GM18511 (cell line): ENCODE data around the gene ARHGAP19.
"Not testable (repeated sequence)": the region's sequence is repeated elsewhere in the genome, so short reads cannot be mapped to it uniquely, and the experiment has no call there.

Experiments used
- ATAC-seq: cut with Tn5 transposase; IDR thresholded peaks from one replicate; pipeline ENCODE4 v1.9.1; 2021; ENCODE audit warnings: mild to moderate bottlenecking, moderate library complexity; ENCODE audit not compliant: unreplicated experiment

The ARHGAP19 gene

DNA sequence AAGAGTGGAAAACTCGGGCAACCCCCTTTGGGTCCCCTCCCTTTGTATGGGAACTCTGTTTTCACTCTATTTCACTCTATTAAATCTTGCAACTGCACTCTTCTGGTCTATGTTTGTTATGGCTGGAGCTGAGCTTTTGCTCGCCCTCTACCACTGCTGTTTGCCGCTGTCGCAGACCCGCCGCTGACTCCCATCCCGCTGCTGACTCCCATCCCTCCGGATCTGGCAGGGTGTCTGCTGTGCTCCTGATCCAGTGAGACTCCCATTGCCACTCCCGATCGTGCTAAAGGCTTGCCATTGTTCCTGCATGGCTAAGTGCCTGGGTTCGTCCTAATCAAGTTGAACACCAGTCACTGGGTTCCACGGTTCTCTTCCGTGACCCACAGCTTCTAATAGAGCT lies 2.4 kb downstream of the ARHGAP19 start:
- not testable (repeated sequence) for ATAC-seq

DNA sequence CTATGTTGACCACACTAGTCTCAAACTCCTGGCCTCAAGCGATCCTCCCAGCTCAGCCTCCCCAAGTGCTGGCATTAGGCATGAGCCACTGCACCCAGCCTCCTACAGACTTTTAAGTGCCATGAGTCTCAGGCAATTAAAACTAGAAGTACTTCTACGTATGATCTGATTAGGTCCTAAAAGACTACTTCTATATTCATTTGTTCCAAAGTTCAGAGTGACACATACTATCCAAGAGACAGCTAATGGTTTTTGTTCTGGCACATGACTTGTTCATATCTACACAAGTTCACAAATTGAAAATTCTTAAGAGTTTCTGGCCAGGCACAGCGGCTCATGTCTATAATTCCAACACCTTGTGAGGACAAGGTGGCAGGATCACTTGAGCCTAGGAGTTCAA lies 11.7 kb downstream of the ARHGAP19 start:
- ATAC-seq = no peak

DNA sequence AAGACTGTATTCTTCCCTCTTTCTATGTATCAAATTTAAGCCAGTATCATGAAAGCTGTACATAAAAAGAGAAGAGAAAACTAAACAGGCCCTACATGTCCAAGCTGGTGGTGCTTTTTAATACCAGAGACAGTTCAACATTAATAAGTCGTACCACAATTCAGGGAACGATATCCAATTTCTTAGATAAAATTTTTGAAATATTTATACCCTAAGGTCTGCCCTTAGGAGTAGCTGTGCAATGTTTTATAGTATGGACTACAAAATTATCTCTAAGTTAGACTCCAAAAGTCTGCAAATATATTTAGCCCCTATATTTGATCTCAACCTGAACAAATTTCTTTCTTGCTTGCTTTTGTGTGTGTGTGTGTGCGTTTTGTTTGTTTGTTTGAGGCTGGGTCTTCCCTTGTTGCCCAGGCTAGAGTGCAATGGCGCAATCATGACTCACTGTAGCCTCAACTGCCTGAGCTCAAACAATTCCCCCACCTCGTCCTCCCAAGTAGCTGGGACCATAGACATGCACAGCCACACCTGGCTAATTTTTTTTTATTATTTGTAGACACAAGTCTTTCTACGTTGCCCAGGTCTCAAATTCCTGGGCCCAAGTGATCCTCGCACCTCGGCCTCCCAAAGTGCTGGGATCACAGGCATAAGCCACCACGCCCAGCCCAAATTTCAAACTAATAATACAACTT lies 13.2 kb downstream of the ARHGAP19 start:
- no peak for ATAC-seq

DNA sequence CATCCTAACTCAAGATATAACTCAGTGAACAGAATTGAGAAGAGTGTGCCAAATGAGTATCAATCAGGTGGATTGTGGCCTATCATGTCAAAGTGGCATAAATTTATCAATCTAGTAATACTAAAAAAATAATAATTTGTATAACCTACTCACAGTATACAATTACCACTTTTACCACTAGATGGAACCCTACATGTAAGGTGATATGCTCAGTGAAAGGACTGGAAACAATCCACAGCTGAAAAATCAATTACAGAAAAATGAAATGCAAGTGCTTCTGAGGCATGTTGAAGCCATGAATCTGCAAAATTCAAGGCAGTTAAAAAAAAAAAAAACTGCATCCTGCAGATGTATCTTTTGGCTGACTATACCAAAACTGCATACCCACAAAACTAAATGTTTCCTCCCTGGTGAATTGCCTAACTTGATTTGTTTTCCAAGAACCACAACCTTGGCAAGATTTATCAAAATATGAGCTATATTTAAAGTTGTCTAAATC lies 13.9 kb downstream of the ARHGAP19 start:
- ATAC-seq = no peak

DNA sequence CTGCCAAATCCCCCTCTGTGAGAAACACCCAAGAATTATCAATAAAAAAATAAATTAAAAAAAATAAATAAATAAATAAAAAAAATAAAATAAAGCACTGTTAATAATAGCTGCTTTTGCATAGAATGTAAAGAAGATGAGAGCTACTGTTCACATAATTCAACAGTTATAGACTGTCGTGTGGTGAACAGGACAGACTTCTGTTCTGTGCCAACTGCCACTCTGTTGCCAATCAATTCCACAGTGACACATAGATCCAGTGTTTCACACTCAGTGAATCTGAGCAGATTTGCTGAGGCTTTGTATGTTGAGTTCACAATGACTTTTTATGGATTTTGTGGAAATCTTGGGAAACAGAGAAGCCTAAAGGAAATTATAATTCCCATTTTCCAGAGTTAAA lies 14.9 kb downstream of the ARHGAP19 start:
- ATAC-seq = no peak

DNA sequence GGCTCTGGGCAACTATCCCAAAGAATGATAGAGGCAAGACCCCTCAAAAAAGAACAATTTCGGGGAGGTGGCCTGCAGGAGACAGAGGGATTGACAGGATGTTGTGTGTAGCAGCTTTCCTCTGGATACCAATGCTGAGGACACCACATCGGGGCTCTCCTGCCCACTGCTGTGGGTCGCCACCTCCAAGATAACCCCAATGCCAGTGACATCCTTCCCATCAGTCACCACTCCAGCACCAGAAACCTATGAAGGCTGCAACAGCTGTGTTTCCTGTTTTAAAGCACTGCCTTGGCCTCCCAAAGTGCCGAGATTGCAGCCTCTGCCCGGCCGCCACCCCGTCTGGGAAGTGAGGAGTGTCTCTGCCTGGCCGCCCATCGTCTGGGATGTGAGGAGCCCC lies 17.6 kb downstream of the ARHGAP19 start:
- no peak for ATAC-seq

DNA sequence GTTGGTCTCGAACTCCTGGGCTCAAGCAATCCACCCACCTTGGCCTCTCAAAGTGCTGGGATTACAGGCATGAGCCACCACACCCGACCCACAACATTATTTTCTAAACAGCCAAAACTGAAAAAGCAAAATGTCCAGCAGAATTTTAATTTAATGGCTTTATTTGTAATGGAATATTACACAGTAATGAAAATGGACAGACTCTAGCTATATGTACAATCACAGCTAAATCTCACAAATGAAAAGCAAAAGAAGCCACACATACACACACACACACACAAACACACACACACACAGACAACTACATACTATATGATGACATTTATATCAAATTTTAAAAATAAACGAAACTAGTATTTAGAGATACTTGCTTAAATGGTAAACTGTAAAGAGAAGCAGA lies 18.7 kb downstream of the ARHGAP19 start:
- no peak for ATAC-seq

DNA sequence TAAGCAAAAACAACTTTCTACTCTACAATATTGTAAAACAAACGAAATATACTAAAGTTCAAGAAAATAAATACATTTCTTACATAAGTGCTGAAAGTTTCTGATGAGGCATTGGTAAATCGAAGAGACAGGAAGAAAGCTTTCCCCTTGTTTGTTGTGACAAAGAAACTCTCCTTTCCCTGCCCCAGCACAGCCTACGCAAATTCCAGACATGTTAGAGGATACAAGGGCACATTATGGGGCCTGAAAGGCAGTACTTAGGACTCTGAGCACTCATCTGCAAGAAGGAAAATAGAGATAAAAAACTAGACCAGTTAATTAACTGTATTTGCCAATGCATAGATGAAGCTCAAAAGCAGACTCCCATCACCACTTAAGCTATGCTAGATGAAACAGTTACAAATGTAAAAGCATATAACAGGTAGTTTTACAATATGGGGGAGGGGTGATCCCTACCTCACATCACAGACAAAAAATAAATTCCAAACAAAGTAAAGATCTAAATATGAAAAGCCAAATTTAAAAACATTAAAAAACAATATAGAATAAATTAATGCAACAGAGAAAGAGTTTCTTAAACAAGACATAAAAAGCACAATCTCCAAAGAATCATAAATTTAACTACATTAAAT lies 21.8 kb downstream of the ARHGAP19 start:
- no peak for ATAC-seq

DNA sequence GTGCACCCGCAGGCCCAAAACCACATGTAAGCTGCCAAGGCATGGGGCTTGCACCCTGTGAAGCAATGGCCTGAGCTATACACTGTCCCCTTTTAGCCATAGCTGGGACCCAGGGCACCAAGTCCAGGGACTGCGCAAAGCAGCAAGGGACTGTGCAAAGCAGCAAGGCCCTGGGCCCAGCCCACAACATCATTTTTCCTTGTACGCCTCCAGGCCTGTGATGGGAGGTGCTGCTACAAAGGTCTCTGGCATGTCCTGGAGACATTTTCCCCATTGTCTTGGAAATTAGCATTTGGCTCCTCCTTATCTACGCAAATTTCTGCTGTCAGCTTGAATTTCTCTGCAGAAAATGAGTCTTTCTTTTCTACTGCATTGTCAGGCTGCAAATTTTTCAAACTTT lies 24.8 kb downstream of the ARHGAP19 start:
- ATAC-seq = no peak

DNA sequence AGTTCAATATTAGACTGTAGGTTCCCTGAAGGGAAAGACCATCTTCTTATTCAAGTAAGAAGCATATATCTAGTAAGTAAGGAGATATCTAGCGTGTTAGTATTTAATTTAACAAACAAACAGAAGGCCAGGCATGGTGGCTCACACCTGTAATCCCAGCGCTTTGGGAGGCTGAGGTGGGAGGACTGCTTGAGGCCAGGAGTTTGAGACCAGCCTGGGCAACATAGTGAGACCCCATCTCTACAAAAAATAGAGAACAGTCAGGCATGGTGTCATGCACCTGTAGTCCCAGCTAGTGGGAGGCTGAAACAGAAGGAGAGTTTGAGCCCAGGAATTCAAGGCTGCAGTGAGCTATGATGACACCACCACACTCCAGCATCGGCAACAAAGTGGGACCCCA lies 27.3 kb downstream of the ARHGAP19 start:
- ATAC-seq = not testable (repeated sequence)

DNA sequence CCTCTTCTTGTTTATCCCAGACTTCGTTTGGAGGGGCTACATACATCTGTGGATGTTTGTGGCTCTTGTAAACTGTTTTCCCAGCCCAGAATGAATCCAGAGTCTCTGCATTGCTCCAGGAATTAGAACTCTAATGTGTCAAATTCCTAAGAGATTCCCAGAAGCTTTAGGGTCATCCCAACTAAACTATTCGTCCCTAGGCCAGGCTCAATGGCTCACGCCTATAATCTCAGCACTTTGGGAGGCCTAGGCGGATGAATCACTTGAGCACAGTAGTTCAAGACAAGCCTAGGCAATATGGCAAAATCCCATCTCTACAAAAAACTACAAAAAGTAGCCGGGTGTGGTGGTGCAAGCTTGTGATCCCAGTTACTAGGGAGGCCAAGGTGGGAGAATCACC lies 28.5 kb downstream of the ARHGAP19 start:
- ATAC-seq = no peak

DNA sequence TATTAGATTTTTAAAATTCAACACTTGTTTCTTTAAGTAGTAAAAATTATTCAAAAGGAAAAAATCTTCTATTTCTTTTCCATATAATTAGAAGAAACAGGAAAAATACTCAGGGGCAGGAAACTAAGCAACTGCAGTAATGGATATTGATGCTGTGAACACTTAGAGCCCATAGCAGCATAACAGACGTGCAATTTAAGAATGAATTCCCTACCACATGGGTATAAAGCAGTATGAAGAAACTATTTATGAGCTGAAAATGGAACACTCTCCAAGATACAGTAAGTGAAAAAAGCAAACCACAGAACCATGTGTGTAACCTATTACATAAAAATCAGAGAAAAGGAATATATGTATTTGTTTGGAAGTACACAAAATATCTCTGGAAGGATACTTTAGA lies 30.8 kb downstream of the ARHGAP19 start:
- no peak for ATAC-seq

DNA sequence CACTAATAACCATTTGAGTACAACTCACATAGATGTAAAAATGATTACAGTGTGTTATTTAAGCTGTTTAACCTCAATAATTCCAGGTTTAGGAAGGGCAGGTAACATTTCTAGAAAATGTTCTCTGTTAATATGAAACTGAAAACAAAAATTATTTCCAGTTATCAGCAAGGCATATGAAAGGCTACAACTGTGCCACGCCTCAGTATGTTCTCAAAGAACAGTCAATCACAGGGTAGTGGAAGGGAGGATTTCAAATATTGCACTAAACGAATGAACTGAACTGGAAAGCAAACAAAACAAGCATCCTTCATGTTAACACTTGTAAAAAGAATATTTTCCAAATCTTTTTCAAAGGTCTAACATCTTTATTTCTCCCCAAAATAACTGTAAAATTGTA lies 31.3 kb downstream of the ARHGAP19 start:
- ATAC-seq = no peak

DNA sequence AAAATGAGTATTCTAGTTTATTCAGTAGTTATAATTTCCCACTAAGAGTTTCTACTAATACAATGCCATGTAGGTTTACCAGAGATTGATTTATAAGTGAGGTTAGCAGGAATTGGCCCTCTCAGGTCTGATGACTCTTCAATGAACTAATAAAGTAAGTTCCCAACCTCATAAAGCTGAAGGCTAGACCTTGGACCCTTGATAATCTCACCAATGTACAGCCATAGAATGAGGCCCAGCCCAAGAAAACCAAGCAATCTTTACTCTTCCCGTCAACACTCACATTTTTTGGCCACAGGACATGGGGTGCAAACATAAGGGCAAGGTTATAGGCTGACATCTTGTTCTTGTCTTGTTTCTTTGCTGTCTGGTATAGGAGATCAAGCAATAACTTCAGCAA lies 33.3 kb downstream of the ARHGAP19 start:
- ATAC-seq = no peak

DNA sequence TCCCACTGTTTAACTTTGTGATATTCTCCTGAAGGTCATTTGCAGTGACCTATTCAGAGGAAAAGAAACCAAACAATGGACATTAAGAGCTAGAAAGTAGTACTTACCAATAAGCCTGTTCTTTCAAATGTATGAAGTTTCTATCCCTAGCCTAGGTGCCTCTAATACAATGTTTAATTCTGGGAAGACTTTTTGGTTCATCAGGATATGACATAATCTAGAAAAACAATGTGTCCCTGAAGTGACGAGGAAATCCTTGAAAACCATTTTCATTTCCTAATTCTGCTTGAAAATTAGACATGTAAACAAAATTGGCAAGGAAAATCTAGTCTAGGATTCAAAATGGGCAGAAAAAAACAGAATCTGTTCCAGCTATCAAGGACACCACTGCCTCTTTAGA lies 36.1 kb downstream of the ARHGAP19 start:
- no peak for ATAC-seq

DNA sequence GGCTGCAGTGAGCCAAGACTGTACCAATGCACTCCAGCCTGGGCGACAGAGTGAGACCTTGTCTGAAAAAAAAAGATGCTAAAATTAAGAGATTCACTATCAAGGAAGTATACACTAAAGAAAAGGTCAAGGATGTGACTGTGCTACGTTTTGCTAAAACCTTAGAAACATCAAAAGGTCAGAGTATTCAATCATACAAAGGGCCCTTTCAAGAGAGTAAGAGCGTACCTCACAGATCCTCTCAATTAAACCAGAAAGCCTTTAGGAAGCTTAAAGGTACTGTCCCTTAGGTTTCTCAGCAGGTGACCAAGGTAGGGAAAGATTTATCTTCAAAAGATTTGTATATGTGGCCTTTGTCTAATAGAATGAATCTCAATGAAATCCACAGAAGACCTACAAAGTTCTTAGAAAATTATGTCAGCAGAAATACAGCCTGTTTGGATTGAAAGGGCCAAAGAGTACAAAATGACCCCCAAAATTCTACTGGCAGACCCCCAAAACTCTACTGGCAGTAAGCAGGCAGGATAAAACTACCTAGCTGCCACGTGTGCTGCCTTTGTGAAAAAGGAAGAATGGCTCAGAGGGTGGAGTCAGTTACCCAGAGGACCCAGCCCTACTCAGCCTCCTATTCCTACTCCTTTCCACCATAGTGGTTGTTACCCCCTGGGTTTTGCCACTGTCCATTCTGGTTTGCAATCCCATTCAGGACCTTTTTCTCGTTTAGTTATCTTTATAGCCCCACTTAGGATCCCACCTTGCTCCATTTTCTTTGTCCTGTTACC lies 36.7 kb downstream of the ARHGAP19 start:
- ATAC-seq = no peak

DNA sequence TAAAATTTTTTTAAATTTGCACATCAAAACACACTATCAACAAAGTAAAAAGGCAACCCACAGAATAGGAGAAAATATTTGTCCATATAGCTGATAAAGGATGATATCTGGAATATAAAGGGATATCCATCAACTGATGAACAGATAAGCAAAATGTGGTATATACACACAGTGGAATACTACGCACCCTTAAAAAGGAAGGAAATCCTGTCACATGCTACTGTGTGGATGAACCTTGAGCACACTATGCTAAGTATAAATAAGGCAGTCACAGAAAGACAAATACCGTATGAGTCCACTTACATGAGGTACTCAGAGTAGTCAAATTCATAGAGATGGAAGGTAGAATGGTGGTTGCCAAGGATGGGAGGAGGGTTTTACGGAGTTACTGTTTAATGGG lies 37.7 kb downstream of the ARHGAP19 start:
- ATAC-seq = no peak

DNA sequence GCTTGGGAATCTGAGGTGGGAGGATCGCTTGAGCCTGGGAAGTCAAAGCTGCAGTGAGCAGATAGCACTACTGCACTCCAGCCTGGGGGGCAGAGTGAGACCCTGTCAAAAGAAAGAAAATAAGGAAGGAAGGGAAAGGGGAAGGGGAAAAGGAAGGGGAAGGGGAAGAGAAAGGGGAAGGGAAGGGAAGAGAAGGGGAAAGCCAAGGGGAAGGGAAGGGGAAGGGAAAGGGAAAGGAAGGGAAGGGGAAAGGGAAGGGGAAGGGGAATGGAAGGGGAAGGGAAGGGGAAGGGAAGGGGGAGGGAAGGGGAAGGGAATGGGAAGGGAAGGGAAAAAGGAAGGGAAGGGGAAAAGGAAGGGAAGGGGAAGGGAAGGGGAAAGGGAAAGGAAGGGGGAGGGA lies 41.5 kb downstream of the ARHGAP19 start:
- no peak for ATAC-seq

DNA sequence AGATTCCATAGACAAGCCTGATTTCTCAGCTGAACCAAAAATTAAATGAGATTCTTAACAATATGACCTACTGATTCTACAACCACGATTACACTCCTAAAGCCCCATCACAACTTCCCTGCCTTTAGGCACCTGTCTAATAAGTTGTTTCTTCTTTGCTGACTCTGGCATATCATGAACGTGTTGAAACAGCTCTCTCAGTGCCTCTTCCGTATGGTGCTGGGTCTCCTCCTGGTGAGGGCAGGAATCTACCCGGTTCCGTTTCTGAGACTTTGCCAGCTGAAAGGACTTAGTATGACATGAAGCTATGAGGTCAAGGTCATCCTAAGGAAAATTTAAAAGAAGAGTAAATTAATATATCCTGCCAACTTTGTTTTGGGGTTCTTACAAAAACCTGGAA lies 48.6 kb downstream of the ARHGAP19 start:
- ATAC-seq = no peak

DNA sequence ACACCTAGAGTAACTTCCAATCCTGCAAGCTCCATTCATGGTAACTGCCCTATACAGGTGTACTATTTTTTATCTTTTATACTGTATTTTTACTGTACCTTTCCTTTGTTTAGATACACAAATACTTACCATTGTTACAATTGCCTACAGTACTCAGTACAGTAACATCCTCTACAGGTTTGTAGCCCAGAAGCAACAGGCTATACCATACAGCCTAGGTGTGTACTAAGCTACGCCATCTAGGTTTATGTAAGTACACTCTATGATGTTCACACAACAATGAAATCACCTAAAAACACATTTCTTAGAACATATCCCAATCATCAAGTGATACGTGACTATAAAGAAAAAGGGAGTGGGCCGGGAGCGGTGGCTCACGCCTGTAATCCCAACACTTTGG lies 53.6 kb downstream of the ARHGAP19 start:
- ATAC-seq = no peak

DNA sequence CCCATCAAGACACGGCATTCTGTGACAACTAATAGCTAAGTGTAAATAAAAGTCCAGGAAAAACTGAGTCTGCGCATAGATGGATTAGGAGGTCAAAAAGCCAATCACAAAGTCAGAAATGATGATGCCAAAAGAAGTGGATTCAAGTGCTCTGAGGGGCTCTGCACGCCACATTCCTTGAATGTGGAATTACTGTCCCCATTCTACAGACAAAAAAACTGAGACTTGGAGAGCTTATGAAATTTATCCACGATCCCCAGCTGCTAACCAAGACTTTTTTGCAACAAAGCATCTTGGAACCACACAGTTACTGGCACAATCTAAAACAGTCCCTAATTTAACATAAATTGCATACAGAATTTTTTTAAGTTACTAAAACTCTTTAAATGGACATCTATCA lies 57.1 kb downstream of the ARHGAP19 start:
- ATAC-seq = no peak

DNA sequence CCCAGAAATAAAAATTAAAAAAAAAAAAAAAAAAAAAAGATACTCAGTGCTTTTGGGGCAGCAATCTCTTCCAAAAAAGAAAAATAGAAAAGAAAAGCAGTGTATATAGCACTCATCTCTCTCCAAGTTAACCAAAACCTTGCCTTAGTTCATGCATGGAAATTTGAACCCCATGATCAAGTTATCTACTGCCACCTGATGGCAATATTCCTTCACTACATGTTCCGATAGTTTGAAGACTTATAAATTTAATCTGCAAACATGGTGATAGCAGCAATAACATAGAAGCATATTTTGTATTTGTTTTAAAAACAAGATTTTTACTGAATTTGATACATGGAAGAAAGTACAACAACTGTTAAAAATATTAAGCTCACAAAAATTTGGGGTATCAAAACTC lies 58.0 kb downstream of the ARHGAP19 start:
- ATAC-seq = no peak
